H9 (cell line): Measurements from ENCODE around the gene WFIKKN2. TPM values are rescaled to one million over a fixed set of nuclear protein-coding genes. Genes with fewer than 3 reads are reported as not detected.

Experiments
- DNase-seq: peaks from one replicate; pipeline ENCODE4 v3.0.0-alpha.2; 2017
- H2AFZ ChIP-seq: one replicate; pipeline ENCODE4 v1.6.1; 2013; ENCODE audit warnings: mild to moderate bottlenecking, low read length, control low read depth, moderate library complexity
- H2AK5ac ChIP-seq: 2 replicates; pipeline ENCODE4 v1.6.1; 2013; ENCODE audit warnings: low read length, control low read depth, mixed read lengths; ENCODE audit not compliant: insufficient read length
- H2BK120ac ChIP-seq: one replicate; pipeline ENCODE4 v1.6.1; 2013; ENCODE audit warnings: low read depth, mild to moderate bottlenecking, low read length, control low read depth, inconsistent platforms; ENCODE audit not compliant: poor library complexity, severe bottlenecking
- H2BK12ac ChIP-seq: 2 replicates; pipeline ENCODE4 v1.6.1; 2013; ENCODE audit warnings: low read length, control low read depth, mixed read lengths, low read depth; ENCODE audit not compliant: insufficient read length
- H2BK15ac ChIP-seq: 2 replicates; pipeline ENCODE4 v1.6.1; 2013; ENCODE audit warnings: low read depth, low read length, control low read depth
- H2BK20ac ChIP-seq: one replicate; pipeline ENCODE4 v1.6.1; 2013; ENCODE audit warnings: low read depth, mild to moderate bottlenecking, low read length, control low read depth, inconsistent platforms; ENCODE audit not compliant: poor library complexity, severe bottlenecking
- H2BK5ac ChIP-seq: 2 replicates; pipeline ENCODE4 v1.6.1; 2013; ENCODE audit warnings: low read length, control low read depth, mixed read lengths; ENCODE audit not compliant: insufficient read length
- H3K14ac ChIP-seq: 2 replicates; pipeline ENCODE4 v1.6.1; 2013; ENCODE audit warnings: low read length, control low read depth; ENCODE audit not compliant: insufficient read depth
- H3K18ac ChIP-seq: 2 replicates; pipeline ENCODE4 v1.6.1; 2013; ENCODE audit warnings: low read depth, mild to moderate bottlenecking, mixed read lengths, low read length, control low read depth; ENCODE audit not compliant: insufficient read length
- H3K23ac ChIP-seq: 2 replicates; pipeline ENCODE4 v1.6.1; 2013; ENCODE audit warnings: low read length, control low read depth, mixed read lengths, low read depth; ENCODE audit not compliant: insufficient read length
- H3K23me2 ChIP-seq: 2 replicates; pipeline ENCODE4 v1.6.1; 2013; ENCODE audit warnings: low read depth, mild to moderate bottlenecking, mixed read lengths, low read length, control low read depth; ENCODE audit not compliant: insufficient read length, poor library complexity, severe bottlenecking
- H3K27ac ChIP-seq: 2 replicates; pipeline ENCODE4 v1.5.1; 2013; ENCODE audit warnings: low read length, control low read depth, mixed read lengths, low read depth; ENCODE audit not compliant: insufficient read length
- H3K27me3 ChIP-seq: 2 replicates; pipeline ENCODE4 v1.6.1; 2013; ENCODE audit warnings: low read length, control low read depth, inconsistent platforms; ENCODE audit not compliant: insufficient read depth
- H3K4ac ChIP-seq: 2 replicates; pipeline ENCODE4 v1.6.1; 2013; ENCODE audit warnings: low read depth, mild to moderate bottlenecking, control low read depth, inconsistent platforms, low read length, moderate library complexity
- H3K4me1 ChIP-seq: 2 replicates; pipeline ENCODE4 v1.6.1; 2013; ENCODE audit warnings: low read length, control low read depth, inconsistent platforms; ENCODE audit not compliant: insufficient read depth
- H3K4me2 ChIP-seq: 2 replicates; pipeline ENCODE4 v1.6.1; 2013; ENCODE audit warnings: low read length, control low read depth, mixed read lengths; ENCODE audit not compliant: insufficient read length, insufficient read depth
- H3K56ac ChIP-seq: 2 replicates; pipeline ENCODE4 v1.6.1; 2013; ENCODE audit warnings: low read depth, mild to moderate bottlenecking, mixed read lengths, low read length, control low read depth; ENCODE audit not compliant: insufficient read length
- H3K79me1 ChIP-seq: 2 replicates; pipeline ENCODE4 v1.6.1; 2013; ENCODE audit warnings: low read depth, mild to moderate bottlenecking, moderate library complexity, low read length, control low read depth, inconsistent platforms; ENCODE audit not compliant: insufficient read depth, poor library complexity, severe bottlenecking
- H3K79me2 ChIP-seq: 2 replicates; pipeline ENCODE4 v1.6.1; 2013; ENCODE audit warnings: low read length, control low read depth, inconsistent platforms; ENCODE audit not compliant: insufficient read depth
- H3K9ac ChIP-seq: 2 replicates; pipeline ENCODE4 v1.6.1; 2013; ENCODE audit warnings: low read length, control low read depth, mixed read lengths; ENCODE audit not compliant: insufficient read length; ENCODE audit errors: extremely low read depth
- H3K9me3 ChIP-seq: one replicate; pipeline ENCODE4 v1.6.1; 2013; ENCODE audit warnings: low read depth, low read length, inconsistent platforms; ENCODE audit not compliant: control insufficient read depth
- H3T11ph ChIP-seq: one replicate; pipeline ENCODE4 v1.6.1; 2013; ENCODE audit warnings: mild to moderate bottlenecking, low read length, control low read depth, inconsistent platforms
- H4K20me1 ChIP-seq: one replicate; pipeline ENCODE4 v1.6.1; 2013; ENCODE audit not compliant: control insufficient read depth, insufficient read length, insufficient read depth
- H4K5ac ChIP-seq: 2 replicates; pipeline ENCODE4 v1.6.1; 2013; ENCODE audit warnings: low read depth, mild to moderate bottlenecking, mixed read lengths, low read length, control low read depth; ENCODE audit not compliant: insufficient read length
- H4K8ac ChIP-seq: replicated peaks from 2 replicates; pipeline ENCODE4 v1.6.1; 2013; ENCODE audit warnings: low read length, control low read depth, mixed read lengths, low read depth; ENCODE audit not compliant: insufficient read length
- H4K91ac ChIP-seq: 2 replicates; pipeline ENCODE4 v1.6.1; 2013; ENCODE audit warnings: low read depth, mild to moderate bottlenecking, moderate library complexity, mixed read lengths, low read length, control low read depth; ENCODE audit not compliant: insufficient read length
- H3K27ac Mint-ChIP-seq, 3 experiments: 2 replicates in 2 of 3; 3 replicates in 1 of 3; pipeline ENCODE4 v1.8.0; 2020 to 2021; ENCODE audit warnings: mixed read lengths in 3 of 3, mild to moderate bottlenecking in 1 of 3, moderate library complexity in 1 of 3
- H3K27me3 Mint-ChIP-seq: 2 replicates; pipeline ENCODE4 v1.8.0; 2021; ENCODE audit warnings: low read depth, mild to moderate bottlenecking, moderate library complexity, mixed read lengths
- H3K36me3 Mint-ChIP-seq, 3 experiments: 2 replicates in 2 of 3; 3 replicates in 1 of 3; pipeline ENCODE4 v1.8.0; 2020 to 2021; ENCODE audit warnings: low read depth in 3 of 3, mixed read lengths in 3 of 3; ENCODE audit not compliant: insufficient read depth in 1 of 3
- H3K4me1 Mint-ChIP-seq, 2 experiments: 2 replicates each; pipeline ENCODE4 v1.8.0; 2020; ENCODE audit warnings: mixed read lengths in 2 of 2
- H3K4me3 Mint-ChIP-seq, 2 experiments: 2 replicates in 1 of 2; 3 replicates in 1 of 2; pipeline ENCODE4 v1.8.0; 2020 to 2021; ENCODE audit warnings: mild to moderate bottlenecking in 2 of 2, mixed read lengths in 2 of 2, moderate library complexity in 1 of 2
- H3K9me3 Mint-ChIP-seq, 2 experiments: 2 replicates in 1 of 2; 3 replicates in 1 of 2; pipeline ENCODE4 v1.8.0; 2020; ENCODE audit warnings: mild to moderate bottlenecking in 2 of 2, mixed read lengths in 2 of 2, moderate library complexity in 1 of 2
- WGBS: extraction: QIAGEN DNeasy Blood & Tissue Kit; methylation state at CpG from one replicate; pipeline ENCODE4 v1.1.7; 2013; ENCODE audit warnings: missing lambda C conversion rate, low lambda C conversion rate, mixed read lengths; ENCODE audit not compliant: insufficient read length; ENCODE audit errors: extremely low coverage; 5-methylcytosine and 5-hydroxymethylcytosine counted together
- total RNA-seq: library from RNA; stranded (reverse); gene quantifications from 2 replicates; pipeline ENCODE4 v1.2.1, GENCODE V29; 2021
- TF ChIP-seq, protein P1 (sequence below): fragments of 200-600 bp; sonication (generic); conservative IDR thresholded peaks from 3 replicates; pipeline ENCODE4 v1.8.0; 2021; ENCODE audit warnings: antibody characterized with exemption, mild to moderate bottlenecking

The WFIKKN2 gene
- total RNA-seq, 1 experiment from 2014 or later: 1.1 TPM

DNA sequence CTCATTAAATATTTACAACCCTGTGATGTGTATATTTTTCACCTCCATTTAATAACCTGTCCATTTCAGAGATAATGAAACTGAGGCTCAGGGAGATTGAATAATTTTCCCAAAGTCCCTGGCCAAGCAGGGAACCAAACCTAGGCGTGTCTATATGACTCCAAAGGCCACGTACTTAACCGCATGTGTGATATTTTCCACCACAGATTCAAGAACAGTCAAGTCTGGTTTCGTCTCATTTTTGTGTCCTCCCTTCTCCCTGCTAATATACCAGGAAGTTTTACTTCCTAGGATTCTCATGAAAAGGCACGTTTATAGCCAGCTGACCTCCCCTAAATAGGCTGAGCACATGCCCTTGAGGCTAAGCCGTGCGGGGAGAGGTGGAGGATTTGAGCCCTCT is 15.3 kb downstream of the WFIKKN2 start:
- Histone ChIP-seq H2AK5ac (no peak overlapping the region), H3K79me2 (no peaks in the 10 kb centered on the region), H3K18ac (no peak overlapping the region), H4K20me1 (no peaks in the 10 kb centered on the region), H2BK20ac (no peak overlapping the region), H3K79me1 (no peaks in the 10 kb centered on the region), H3K4ac (no peak overlapping the region), H3T11ph (no peak overlapping the region), H3K23me2 (no peaks in the 10 kb centered on the region), H3K56ac (no peak overlapping the region), H3K4me1 (no peaks in the 10 kb centered on the region), H3K9ac (no peak overlapping the region), H3K23ac (no peak overlapping the region), H3K4me2 (no peak overlapping the region), H4K91ac (no peak overlapping the region), H4K5ac (no peak overlapping the region), H3K14ac (no peak overlapping the region), H2AFZ (no peak overlapping the region), H2BK120ac (no peak overlapping the region), H3K27ac (no peak overlapping the region), H3K9me3 (no peaks in the 10 kb centered on the region), H3K27me3 (no peaks in the 10 kb centered on the region), H4K8ac (no peak overlapping the region), H2BK5ac (no peak overlapping the region), H2BK12ac (no peak overlapping the region), H2BK15ac (no peak overlapping the region)
- peaks cover 2 to 11% of the 10 kb centered on the region in 2 experiments for H3K4me1 Mint-ChIP-seq
- DNase-seq: no peak
- H3K36me3 Mint-ChIP-seq: no peaks in the 10 kb centered on the region
- WGBS: no CpG with 5 or more reads among the region's 7 CpGs
- TF ChIP-seq, protein P1, sequence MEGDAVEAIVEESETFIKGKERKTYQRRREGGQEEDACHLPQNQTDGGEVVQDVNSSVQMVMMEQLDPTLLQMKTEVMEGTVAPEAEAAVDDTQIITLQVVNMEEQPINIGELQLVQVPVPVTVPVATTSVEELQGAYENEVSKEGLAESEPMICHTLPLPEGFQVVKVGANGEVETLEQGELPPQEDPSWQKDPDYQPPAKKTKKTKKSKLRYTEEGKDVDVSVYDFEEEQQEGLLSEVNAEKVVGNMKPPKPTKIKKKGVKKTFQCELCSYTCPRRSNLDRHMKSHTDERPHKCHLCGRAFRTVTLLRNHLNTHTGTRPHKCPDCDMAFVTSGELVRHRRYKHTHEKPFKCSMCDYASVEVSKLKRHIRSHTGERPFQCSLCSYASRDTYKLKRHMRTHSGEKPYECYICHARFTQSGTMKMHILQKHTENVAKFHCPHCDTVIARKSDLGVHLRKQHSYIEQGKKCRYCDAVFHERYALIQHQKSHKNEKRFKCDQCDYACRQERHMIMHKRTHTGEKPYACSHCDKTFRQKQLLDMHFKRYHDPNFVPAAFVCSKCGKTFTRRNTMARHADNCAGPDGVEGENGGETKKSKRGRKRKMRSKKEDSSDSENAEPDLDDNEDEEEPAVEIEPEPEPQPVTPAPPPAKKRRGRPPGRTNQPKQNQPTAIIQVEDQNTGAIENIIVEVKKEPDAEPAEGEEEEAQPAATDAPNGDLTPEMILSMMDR: no peak
- H3K27me3 Mint-ChIP-seq: peaks cover 3% of the 10 kb centered on the region
- no peaks in the 10 kb centered on the region for H3K9me3 Mint-ChIP-seq
- H3K27ac Mint-ChIP-seq: no peak overlapping the region
- H3K4me3 Mint-ChIP-seq: no peak overlapping the region
